HCT116 (cell line): ENCODE data around the gene DCTD. TPM values are rescaled to one million over a fixed set of nuclear protein-coding genes. Genes with fewer than 3 reads are reported as not detected.

Experiments
- ATAC-seq: fragments of 200-7000 bp; cut with Tn5 transposase; 2 replicates; pipeline ENCODE4 v1.9.1; 2020; ENCODE audit warnings: mild to moderate bottlenecking, moderate library complexity
- BruUV-seq: library from RNA; stranded (reverse); fragments of 400-500 nt; replicated peaks from 2 replicates; lab custom pipeline; 2021; lab: Mats Ljungman, UMichigan
- CTCF ChIA-PET: fragments of 300-600 bp; sonication (Branson Sonifier 250); formaldehyde crosslinking; loops from one replicate; lab custom pipeline; 2021; ENCODE audit warnings: antibody characterized with exemption; lab: Charles Lee
- POLR2A ChIA-PET: fragments of 300-600, 350-600 bp; sonication (Branson Sonifier 250); formaldehyde crosslinking; loops from one replicate; lab custom pipeline; 2021; ENCODE audit warnings: antibody characterized with exemption; lab: Charles Lee
- RAD21 ChIA-PET, 2 experiments: fragments of 300-600 bp; sonication (Branson Sonifier 250); formaldehyde crosslinking; loops; one replicate each; lab custom pipeline; 2023; ENCODE audit warnings: low total read pairs in 2 of 2; ENCODE audit not compliant: uncharacterized antibody in 2 of 2, unreplicated experiment in 2 of 2, low non-redundant PET in 1 of 2; lab: Charles Lee
- DNase-seq: peaks from one replicate; pipeline ENCODE4 v3.0.0-alpha.2; 2010; ENCODE audit warnings: low read depth, low spot score
- H2AFZ ChIP-seq: fragments of 200-600 bp; shearing (Covaris generic), sonication (generic); 2 replicates; pipeline ENCODE4 v1.6.1; 2017; ENCODE audit warnings: low read depth, mixed run types, mixed read lengths, antibody characterized with exemption, low read length; ENCODE audit not compliant: poor library complexity, severe bottlenecking
- H3K27ac ChIP-seq: 2 replicates; pipeline ENCODE4 v1.5.1; 2012; ENCODE audit warnings: low read depth, low read length
- H3K27me3 ChIP-seq: fragments of 200-600 bp; sonication (generic); 2 replicates; pipeline ENCODE4 v1.6.1; 2016; ENCODE audit warnings: mixed run types, low read length, mixed read lengths; ENCODE audit not compliant: insufficient read depth
- H3K36me3 ChIP-seq, 2 experiments: fragments of 200-500 bp in 1 of 2; fragments of 200-600 bp in 1 of 2; sonication (Bioruptor generic) in 1 of 2; sonication (generic) in 1 of 2; 2 replicates each; pipeline versions ENCODE4 v1.5.1 to v1.6.1; 2014 to 2016; ENCODE audit warnings: low read length in 2 of 2, inconsistent platforms in 1 of 2, mixed read lengths in 1 of 2, mixed run types in 1 of 2; ENCODE audit not compliant: insufficient read depth in 2 of 2, control insufficient read depth in 1 of 2
- H3K4me1 ChIP-seq, 2 experiments: fragments of 200-600 bp in 1 of 2; sonication (generic) in 1 of 2; 2 replicates each; pipeline versions ENCODE4 v1.5.1 to v1.6.1; 2012 to 2017; ENCODE audit warnings: low read length in 2 of 2, inconsistent platforms in 1 of 2, mild to moderate bottlenecking in 1 of 2, mixed read lengths in 1 of 2, mixed run types in 1 of 2, moderate library complexity in 1 of 2; ENCODE audit not compliant: insufficient read depth in 2 of 2, control insufficient read depth in 1 of 2
- H3K4me2 ChIP-seq: fragments of 200-600 bp; sonication (generic); 2 replicates; pipeline ENCODE4 v1.6.1; 2017; ENCODE audit warnings: mixed run types, low read length, mixed read lengths
- H3K4me3 ChIP-seq, 2 experiments: fragments of 200-600 bp in 1 of 2; sonication (generic) in 1 of 2; replicated peaks in 1 of 2; 2 replicates each; pipeline ENCODE4 v1.5.1; 2011 to 2016; ENCODE audit warnings: low read length in 2 of 2, control low read depth in 1 of 2, low read depth in 1 of 2, mild to moderate bottlenecking in 1 of 2, mixed read lengths in 1 of 2, mixed run types in 1 of 2
- H3K79me2 ChIP-seq: fragments of 200-600 bp; sonication (generic); 2 replicates; pipeline ENCODE4 v1.6.1; 2017; ENCODE audit warnings: mild to moderate bottlenecking, mixed run types, low read length, moderate library complexity, mixed read lengths; ENCODE audit not compliant: insufficient read depth
- H3K9ac ChIP-seq: fragments of 200-600 bp; sonication (generic); 2 replicates; pipeline ENCODE4 v1.6.1; 2016; ENCODE audit warnings: low read length, mixed read lengths
- H3K9me2 ChIP-seq: fragments of 200-600 bp; sonication (generic), shearing (Covaris generic); 2 replicates; pipeline ENCODE4 v1.6.1; 2017; ENCODE audit warnings: mixed run types, mild to moderate bottlenecking, moderate library complexity; ENCODE audit not compliant: insufficient read depth
- H3K9me3 ChIP-seq, 2 experiments: fragments of 200-500 bp in 1 of 2; fragments of 200-600 bp in 1 of 2; sonication (Bioruptor generic) in 1 of 2; sonication (generic) in 1 of 2; 2 replicates each; pipeline ENCODE4 v1.6.1; 2014 to 2017; ENCODE audit warnings: low read length in 2 of 2, mixed read lengths in 2 of 2, inconsistent platforms in 1 of 2, low read depth in 1 of 2, mild to moderate bottlenecking in 1 of 2, mixed run types in 1 of 2, moderate library complexity in 1 of 2; ENCODE audit not compliant: control insufficient read depth in 1 of 2, insufficient read depth in 1 of 2
- H4K20me1 ChIP-seq: fragments of 200-600 bp; sonication (generic), shearing (Covaris generic); 2 replicates; pipeline ENCODE4 v1.6.1; 2017; ENCODE audit warnings: mixed run types, mild to moderate bottlenecking, moderate library complexity; ENCODE audit not compliant: insufficient read depth
- EGR1 ChIP-seq: IDR thresholded peaks from 2 replicates; pipeline ENCODE4 v1.6.1; 2012; ENCODE audit warnings: low read depth
- ELF1 ChIP-seq: IDR thresholded peaks from 2 replicates; pipeline ENCODE4 v1.6.1; 2012; ENCODE audit warnings: low read depth, borderline replicate concordance
- EZH2 ChIP-seq: fragments of 200-600 bp; sonication (generic); IDR thresholded peaks from 2 replicates; pipeline ENCODE4 v1.6.1; 2017; ENCODE audit warnings: antibody characterized with exemption, mixed run types
- FOSL1 ChIP-seq: IDR thresholded peaks from 2 replicates; pipeline ENCODE4 v1.6.1; 2012; ENCODE audit warnings: low read depth
- SIN3A ChIP-seq: IDR thresholded peaks from 2 replicates; pipeline ENCODE4 v1.6.1; 2012; ENCODE audit warnings: low read depth
- TCF7L2 ChIP-seq: IDR thresholded peaks from 2 replicates; pipeline ENCODE4 v1.7.0; 2011; ENCODE audit warnings: borderline replicate concordance, inconsistent platforms; ENCODE audit not compliant: insufficient read depth, insufficient read length; ENCODE audit errors: extremely low read depth
- intact Hi-C: fragments of 100-400 bp; cut with micrococcal nuclease; formaldehyde crosslinking; loops from 2 replicates; pipeline ENCODE4 v1.10.0; 2022
- total RNA-seq: library from RNA; stranded (reverse); gene quantifications from one replicate; pipeline ENCODE4 v1.2.1, GENCODE V29; 2021; ENCODE audit not compliant: unreplicated experiment
- TF ChIP-seq, protein P1 (sequence below): IDR thresholded peaks from 2 replicates; pipeline ENCODE4 v1.6.1; 2012; ENCODE audit warnings: low read depth
- TF ChIP-seq, protein P2 (sequence below), 3 experiments: fragments of 200-600 bp in 1 of 3; sonication (generic) in 1 of 3; IDR thresholded peaks in 2 of 3; conservative IDR thresholded peaks in 1 of 3; 2 replicates each; pipeline ENCODE4 v1.5.1; 2012 to 2017; ENCODE audit warnings: low read depth in 2 of 3, low read length in 2 of 3, antibody characterized with exemption in 1 of 3, borderline replicate concordance in 1 of 3, control low read depth in 1 of 3, mild to moderate bottlenecking in 1 of 3, mixed read lengths in 1 of 3, mixed run types in 1 of 3, moderate library complexity in 1 of 3; ENCODE audit not compliant: insufficient read depth in 1 of 3

The DCTD gene
- total RNA-seq, 1 experiment from 2014 or later = 96.3 TPM

DNA sequence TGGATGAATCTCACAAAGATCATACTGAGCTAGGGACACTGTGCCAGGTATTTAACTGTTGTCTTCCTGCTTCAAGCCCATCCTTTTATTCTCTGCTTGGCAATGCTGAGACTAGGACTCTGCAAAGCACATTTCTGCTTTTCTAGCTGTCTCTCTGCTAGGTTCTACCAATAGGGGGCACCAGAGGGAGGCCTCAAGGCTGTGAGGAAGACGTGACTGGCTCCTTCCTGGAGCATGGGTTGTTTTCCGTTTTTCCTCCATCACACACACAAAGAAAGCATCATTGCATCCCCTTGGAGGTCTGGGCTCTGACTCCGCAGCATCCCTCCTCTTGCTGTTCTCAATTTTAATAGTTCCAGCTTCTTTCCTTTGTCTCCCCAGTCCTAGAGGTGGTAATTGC is 10.9 kb upstream of the DCTD start:
- 0 out of 2 replicates have a peak, but pooled peaks cover 3% of the 10 kb centered on the region for H3K27me3 ChIP-seq
- POLR2A ChIA-PET = no interaction called here
- no peaks in the 10 kb centered on the region for H3K36me3 ChIP-seq
- H3K9me2 ChIP-seq = no peaks in the 10 kb centered on the region
- ATAC-seq = no peak
- no peaks in the 10 kb centered on the region for H4K20me1 ChIP-seq
- H3K79me2 ChIP-seq = no peaks in the 10 kb centered on the region
- no peak overlapping the region for H3K4me3 ChIP-seq
- intact Hi-C loops = loop anchor here (5.0 to 10.0 kb wide), 2 partner anchors 283 to 1626 kb away; no protein-coding TSS in a partner anchor
- H2AFZ ChIP-seq = peak overlapping the region; percentile 22
- no peak overlapping the region for H3K27ac ChIP-seq
- no peaks in the 10 kb centered on the region for H3K9me3 ChIP-seq
- CTCF ChIA-PET = interaction anchor here (1.4 kb wide), 1 partner anchor 334 kb away, joined by 4 read pairs; no protein-coding TSS in a partner anchor
- TF ChIP-seq, protein P1, sequence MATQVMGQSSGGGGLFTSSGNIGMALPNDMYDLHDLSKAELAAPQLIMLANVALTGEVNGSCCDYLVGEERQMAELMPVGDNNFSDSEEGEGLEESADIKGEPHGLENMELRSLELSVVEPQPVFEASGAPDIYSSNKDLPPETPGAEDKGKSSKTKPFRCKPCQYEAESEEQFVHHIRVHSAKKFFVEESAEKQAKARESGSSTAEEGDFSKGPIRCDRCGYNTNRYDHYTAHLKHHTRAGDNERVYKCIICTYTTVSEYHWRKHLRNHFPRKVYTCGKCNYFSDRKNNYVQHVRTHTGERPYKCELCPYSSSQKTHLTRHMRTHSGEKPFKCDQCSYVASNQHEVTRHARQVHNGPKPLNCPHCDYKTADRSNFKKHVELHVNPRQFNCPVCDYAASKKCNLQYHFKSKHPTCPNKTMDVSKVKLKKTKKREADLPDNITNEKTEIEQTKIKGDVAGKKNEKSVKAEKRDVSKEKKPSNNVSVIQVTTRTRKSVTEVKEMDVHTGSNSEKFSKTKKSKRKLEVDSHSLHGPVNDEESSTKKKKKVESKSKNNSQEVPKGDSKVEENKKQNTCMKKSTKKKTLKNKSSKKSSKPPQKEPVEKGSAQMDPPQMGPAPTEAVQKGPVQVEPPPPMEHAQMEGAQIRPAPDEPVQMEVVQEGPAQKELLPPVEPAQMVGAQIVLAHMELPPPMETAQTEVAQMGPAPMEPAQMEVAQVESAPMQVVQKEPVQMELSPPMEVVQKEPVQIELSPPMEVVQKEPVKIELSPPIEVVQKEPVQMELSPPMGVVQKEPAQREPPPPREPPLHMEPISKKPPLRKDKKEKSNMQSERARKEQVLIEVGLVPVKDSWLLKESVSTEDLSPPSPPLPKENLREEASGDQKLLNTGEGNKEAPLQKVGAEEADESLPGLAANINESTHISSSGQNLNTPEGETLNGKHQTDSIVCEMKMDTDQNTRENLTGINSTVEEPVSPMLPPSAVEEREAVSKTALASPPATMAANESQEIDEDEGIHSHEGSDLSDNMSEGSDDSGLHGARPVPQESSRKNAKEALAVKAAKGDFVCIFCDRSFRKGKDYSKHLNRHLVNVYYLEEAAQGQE = no peak
- TF ChIP-seq EZH2 (no peak), TCF7L2 (no peak), SIN3A (no peak), EGR1 (no peak), ELF1 (no peak), FOSL1 (no peak)
- TF ChIP-seq, protein P2, sequence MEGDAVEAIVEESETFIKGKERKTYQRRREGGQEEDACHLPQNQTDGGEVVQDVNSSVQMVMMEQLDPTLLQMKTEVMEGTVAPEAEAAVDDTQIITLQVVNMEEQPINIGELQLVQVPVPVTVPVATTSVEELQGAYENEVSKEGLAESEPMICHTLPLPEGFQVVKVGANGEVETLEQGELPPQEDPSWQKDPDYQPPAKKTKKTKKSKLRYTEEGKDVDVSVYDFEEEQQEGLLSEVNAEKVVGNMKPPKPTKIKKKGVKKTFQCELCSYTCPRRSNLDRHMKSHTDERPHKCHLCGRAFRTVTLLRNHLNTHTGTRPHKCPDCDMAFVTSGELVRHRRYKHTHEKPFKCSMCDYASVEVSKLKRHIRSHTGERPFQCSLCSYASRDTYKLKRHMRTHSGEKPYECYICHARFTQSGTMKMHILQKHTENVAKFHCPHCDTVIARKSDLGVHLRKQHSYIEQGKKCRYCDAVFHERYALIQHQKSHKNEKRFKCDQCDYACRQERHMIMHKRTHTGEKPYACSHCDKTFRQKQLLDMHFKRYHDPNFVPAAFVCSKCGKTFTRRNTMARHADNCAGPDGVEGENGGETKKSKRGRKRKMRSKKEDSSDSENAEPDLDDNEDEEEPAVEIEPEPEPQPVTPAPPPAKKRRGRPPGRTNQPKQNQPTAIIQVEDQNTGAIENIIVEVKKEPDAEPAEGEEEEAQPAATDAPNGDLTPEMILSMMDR (IDR thresholded peaks at IDR 0.05 in 2 of 3, conservative IDR thresholded peaks at IDR 0.05 in 1 of 3; ENCODE audit: borderline replicate concordance in 1 of 3, insufficient read depth in 1 of 3, low read depth in 2 of 3, low read length in 2 of 3) = peak; percentile 5 to 60 (median 43); a peak in 4 of 6 replicates
- TF ChIP-seq, all 23 proteins: peak for 1
- RAD21 ChIA-PET = interaction anchor here in 1 of 2 experiments (0.6 kb wide), 1 partner anchor 1255 kb away, joined by 4 read pairs; no protein-coding TSS in a partner anchor
- H3K4me2 ChIP-seq = no peak overlapping the region
- DNase-seq = no peak
- BruUV-seq = no TSS peak
- no peak overlapping the region for H3K9ac ChIP-seq
- H3K4me1 ChIP-seq = peaks cover 0 to 5% of the 10 kb centered on the region in 2 experiments; a peak in 1 of 4 replicates
